CD4-positive, CD25-positive, alpha-beta regulatory T cell (primary cell): Measurements from ENCODE around the gene MAST4. TPM values are rescaled to one million over a fixed set of nuclear protein-coding genes. Genes with fewer than 3 reads are reported as not detected.
A peak's percentile ranks its signal among the peaks of the same experiment; 100 is the strongest.

Source experiments
- ATAC-seq, 2 donors: fragments of 150-1000 bp; cut with Tn5 transposase; one replicate each; pipeline ENCODE4 v1.10.0; 2021; ENCODE audit warnings: low read depth in 2 of 2, moderate number of reproducible peaks in 2 of 2, moderate library complexity in 1 of 2
- DNase-seq, 3 donors: peaks; one replicate each; pipeline versions ENCODE4 v3.0.0 to v3.0.0-alpha.2; 2012 to 2022; ENCODE audit warnings: mixed read lengths in 1 of 3
- H3K27ac ChIP-seq: one replicate; pipeline ENCODE4 v1.7.0; 2013; ENCODE audit warnings: mild to moderate bottlenecking, low read length; ENCODE audit not compliant: insufficient read depth, poor library complexity, severe bottlenecking
- H3K27me3 ChIP-seq: one replicate; pipeline ENCODE4 v1.7.0; 2013; ENCODE audit warnings: low read length; ENCODE audit not compliant: control insufficient read depth, insufficient read depth
- H3K36me3 ChIP-seq: one replicate; pipeline ENCODE4 v1.7.0; 2013; ENCODE audit warnings: mild to moderate bottlenecking, low read length, moderate library complexity; ENCODE audit not compliant: control insufficient read depth, insufficient read depth
- H3K4me1 ChIP-seq: 2 replicates; pipeline ENCODE4 v1.7.0; 2013; ENCODE audit warnings: mild to moderate bottlenecking, low read length; ENCODE audit not compliant: insufficient read depth, control insufficient read depth, poor library complexity, severe bottlenecking
- H3K4me3 ChIP-seq: one replicate; pipeline ENCODE4 v1.7.0; 2013; ENCODE audit warnings: low read depth, mild to moderate bottlenecking, low read length, moderate library complexity
- H3K9me3 ChIP-seq, 2 experiments: 1 replicate in 1 of 2; 2 replicates in 1 of 2; pipeline ENCODE4 v1.7.0; 2013; ENCODE audit warnings: low read length in 2 of 2, mild to moderate bottlenecking in 1 of 2, moderate library complexity in 1 of 2; ENCODE audit not compliant: control insufficient read depth in 2 of 2
- H3K27ac Mint-ChIP-seq, 3 donors: one replicate each; pipeline ENCODE4 v1.8.0; 2020 to 2022; ENCODE audit warnings: mild to moderate bottlenecking in 3 of 3, mixed read lengths in 3 of 3, moderate library complexity in 2 of 3
- H3K27me3 Mint-ChIP-seq: one replicate; pipeline ENCODE4 v1.8.0; 2022; ENCODE audit warnings: mild to moderate bottlenecking, mixed read lengths
- H3K36me3 Mint-ChIP-seq: one replicate; pipeline ENCODE4 v1.8.0; 2020; ENCODE audit warnings: mixed read lengths
- H3K4me1 Mint-ChIP-seq, 4 donors: one replicate each; pipeline ENCODE4 v1.8.0; 2020 to 2022; ENCODE audit warnings: mixed read lengths in 4 of 4, mild to moderate bottlenecking in 1 of 4
- H3K4me3 Mint-ChIP-seq, 4 donors: one replicate each; pipeline ENCODE4 v1.8.0; 2020 to 2022; ENCODE audit warnings: mild to moderate bottlenecking in 4 of 4, mixed read lengths in 4 of 4, moderate library complexity in 3 of 4
- H3K9me3 Mint-ChIP-seq, 7 donors: one replicate each; pipeline ENCODE4 v1.8.0; 2020 to 2022; ENCODE audit warnings: mixed read lengths in 7 of 7, mild to moderate bottlenecking in 3 of 7, moderate library complexity in 2 of 7
- polyA plus RNA-seq, 4 donors: library from polyadenylated mRNA; unstranded; fragments of 300-500 nt; fragmentation: Illumina TruSeq; gene quantifications; one replicate each; pipeline ENCODE4 v1.2.3, GENCODE V29; 2021
- total RNA-seq: library from RNA; stranded (reverse); gene quantifications from one replicate; pipeline ENCODE4 v1.2.3, GENCODE V29; 2022

MAST4 gene
- total and polyA plus RNA-seq, 5 donors from 2014 or later, result 11.7 to 54.1 (median 12.7) TPM

DNA sequence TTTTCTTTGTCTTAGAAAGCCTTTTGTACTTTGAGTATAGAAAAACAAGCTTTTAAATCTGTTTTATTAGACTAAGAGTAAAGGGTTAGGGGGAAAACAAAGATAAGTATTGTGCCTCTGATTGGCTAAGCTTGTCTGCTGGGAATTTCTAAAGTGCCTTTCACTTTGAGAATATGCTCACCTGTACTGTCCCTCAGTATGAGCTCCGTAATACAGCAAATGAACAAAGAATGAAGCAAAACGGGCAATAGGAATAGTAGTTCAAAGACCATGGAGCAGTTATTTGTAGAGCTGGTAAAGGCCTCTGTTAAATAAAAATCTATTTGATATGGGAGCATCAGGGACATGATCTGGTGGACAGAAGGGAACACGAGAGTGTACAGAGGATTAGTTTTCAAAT lies 277.8 kb downstream of the MAST4 start:
- H3K27me3 Mint-ChIP-seq, result peaks cover 4% of the 10 kb centered on the region
- peaks cover 0 to 8% (median 0%) of the 10 kb centered on the region in 4 donors for H3K4me1 Mint-ChIP-seq
- Histone ChIP-seq H3K4me1 (no peaks in the 10 kb centered on the region), H3K9me3 (no peaks in the 10 kb centered on the region), H3K36me3 (no peaks in the 10 kb centered on the region), H3K4me3 (no peak overlapping the region), H3K27me3 (no peaks in the 10 kb centered on the region), H3K27ac (no peak overlapping the region)
- H3K27ac Mint-ChIP-seq, result no peak overlapping the region
- DNase-seq (no peak), ATAC-seq (no peak)
- H3K4me3 Mint-ChIP-seq, result no peak overlapping the region
- peaks cover 0 to 1% (median 0%) of the 10 kb centered on the region in 7 donors for H3K9me3 Mint-ChIP-seq
- no peaks in the 10 kb centered on the region for H3K36me3 Mint-ChIP-seq

DNA sequence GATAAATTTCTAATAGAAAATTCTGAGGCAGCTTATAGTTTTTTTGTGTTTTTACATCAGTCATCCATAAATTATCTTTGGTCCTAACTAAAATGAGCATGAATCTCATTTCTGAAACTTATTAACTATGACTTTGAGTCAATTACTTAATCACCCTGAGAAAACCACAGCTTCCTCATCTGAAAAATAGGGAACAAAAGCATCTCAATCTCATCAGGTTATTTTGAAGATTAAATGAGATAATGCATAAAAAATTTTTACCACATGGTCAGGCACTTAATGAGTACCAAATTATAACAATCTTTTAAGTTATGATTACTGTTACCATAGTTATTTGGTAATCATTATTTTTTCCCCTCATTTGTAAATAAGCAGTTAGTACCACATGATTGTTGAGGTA lies 279.1 kb downstream of the MAST4 start:
- Mint-ChIP-seq H3K36me3 (no peaks in the 10 kb centered on the region), H3K27me3 (peaks cover 4% of the 10 kb centered on the region), H3K27ac (no peak overlapping the region), H3K4me3 (no peak overlapping the region), H3K9me3 (peaks cover 0 to 1% (median 0%) of the 10 kb centered on the region in 7 donors), H3K4me1 (peaks cover 0 to 8% (median 0%) of the 10 kb centered on the region in 4 donors)
- ATAC-seq, result no peak
- Histone ChIP-seq H3K36me3 (no peaks in the 10 kb centered on the region), H3K4me1 (no peaks in the 10 kb centered on the region), H3K4me3 (no peak overlapping the region), H3K9me3 (no peaks in the 10 kb centered on the region), H3K27me3 (no peaks in the 10 kb centered on the region), H3K27ac (no peak overlapping the region)
- no peak for DNase-seq

DNA sequence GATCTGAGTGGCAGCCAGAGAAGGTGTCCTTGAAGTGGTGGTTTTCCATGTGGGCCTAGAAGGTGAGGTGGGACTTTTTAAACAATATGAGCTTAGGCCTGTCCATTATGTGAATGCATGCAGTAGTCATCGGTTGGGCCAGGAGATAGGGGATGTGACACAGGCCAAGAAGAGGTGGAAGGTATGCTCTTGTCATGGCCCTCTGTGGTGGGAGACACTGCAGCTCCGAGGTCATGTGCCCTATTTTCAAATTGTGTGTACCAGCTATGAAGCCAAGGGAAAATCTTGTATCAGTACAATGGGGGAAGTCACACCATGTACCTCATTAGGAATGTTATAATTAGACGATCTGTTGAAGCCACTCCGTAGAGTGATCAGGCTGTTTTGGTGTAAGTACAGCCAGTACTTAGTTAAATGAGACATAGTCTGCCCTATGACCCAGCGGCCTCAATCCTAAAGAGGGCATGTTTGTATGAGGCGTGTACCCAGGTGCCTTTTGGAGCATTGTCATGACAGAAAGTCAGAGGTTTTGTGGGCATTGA lies 280.1 kb downstream of the MAST4 start:
- no peak for DNase-seq
- Histone ChIP-seq H3K27me3 (no peaks in the 10 kb centered on the region), H3K36me3 (no peaks in the 10 kb centered on the region), H3K9me3 (no peaks in the 10 kb centered on the region), H3K4me3 (no peak overlapping the region), H3K27ac (no peak overlapping the region), H3K4me1 (no peaks in the 10 kb centered on the region)
- no peak for ATAC-seq
- Mint-ChIP-seq H3K4me1 (peaks cover 0 to 8% (median 0%) of the 10 kb centered on the region in 4 donors), H3K4me3 (no peak overlapping the region), H3K36me3 (no peaks in the 10 kb centered on the region), H3K9me3 (peaks cover 0 to 1% (median 0%) of the 10 kb centered on the region in 7 donors), H3K27ac (no peak overlapping the region), H3K27me3 (peaks cover 4% of the 10 kb centered on the region)

DNA sequence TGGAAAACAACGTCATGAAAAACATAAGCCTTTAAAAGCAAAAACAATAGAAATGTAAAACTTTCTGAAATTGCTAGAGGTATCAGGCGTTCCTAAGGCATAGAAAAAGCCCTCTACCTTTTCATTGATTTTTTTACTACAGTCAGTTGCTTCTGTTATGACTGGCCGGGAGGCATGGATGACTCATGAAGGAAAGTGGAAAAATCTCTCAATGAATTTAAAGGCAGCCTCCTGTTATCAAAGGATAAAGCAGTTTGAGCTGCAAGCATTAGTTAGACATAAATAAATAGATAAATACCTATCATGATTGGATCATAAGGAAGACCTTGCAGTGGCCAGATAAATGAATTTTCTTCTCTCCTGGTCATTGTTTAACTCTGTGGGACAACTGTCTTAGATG lies 281.6 kb downstream of the MAST4 start:
- Histone ChIP-seq H3K27ac (no peak overlapping the region), H3K4me1 (no peaks in the 10 kb centered on the region), H3K4me3 (no peak overlapping the region), H3K36me3 (no peaks in the 10 kb centered on the region), H3K27me3 (no peaks in the 10 kb centered on the region), H3K9me3 (no peaks in the 10 kb centered on the region)
- no peak overlapping the region for H3K4me3 Mint-ChIP-seq
- H3K27ac Mint-ChIP-seq, result no peak overlapping the region
- H3K9me3 Mint-ChIP-seq, result peaks cover 0 to 1% (median 0%) of the 10 kb centered on the region in 7 donors
- peak in 1 of 3 donors; percentile 20 for DNase-seq
- H3K36me3 Mint-ChIP-seq, result no peaks in the 10 kb centered on the region
- peaks cover 0 to 8% (median 4%) of the 10 kb centered on the region in 4 donors for H3K4me1 Mint-ChIP-seq
- ATAC-seq, result no peak
- H3K27me3 Mint-ChIP-seq, result peaks cover 4% of the 10 kb centered on the region

DNA sequence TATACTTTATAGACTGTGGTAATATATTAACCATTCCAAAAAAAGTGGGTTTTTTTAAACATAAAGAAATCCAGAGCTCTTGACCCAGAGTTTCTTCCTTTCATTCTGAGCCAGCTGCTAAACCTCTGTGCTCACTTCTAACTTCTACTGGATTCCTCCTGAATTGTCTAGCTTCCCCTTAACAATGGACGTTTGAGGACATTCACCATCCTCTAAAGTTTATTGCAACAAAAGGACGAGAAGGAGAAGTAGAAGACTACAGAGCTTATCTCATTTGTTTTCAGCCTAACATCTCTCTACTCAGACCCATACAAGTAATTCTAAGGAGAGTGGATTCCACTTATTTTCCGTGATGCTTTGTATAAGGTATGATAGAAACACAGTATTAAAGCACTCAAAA lies 284.2 kb downstream of the MAST4 start:
- Histone ChIP-seq H3K4me1 (no peaks in the 10 kb centered on the region), H3K27me3 (no peaks in the 10 kb centered on the region), H3K4me3 (no peak overlapping the region), H3K27ac (no peak overlapping the region), H3K9me3 (no peaks in the 10 kb centered on the region), H3K36me3 (no peaks in the 10 kb centered on the region)
- H3K27me3 Mint-ChIP-seq, result peaks cover 4% of the 10 kb centered on the region
- H3K9me3 Mint-ChIP-seq, result no peaks in the 10 kb centered on the region
- no peak for ATAC-seq
- H3K4me1 Mint-ChIP-seq, result peaks cover 0 to 6% (median under 1%) of the 10 kb centered on the region in 4 donors
- H3K4me3 Mint-ChIP-seq, result no peak overlapping the region
- DNase-seq, result no peak
- no peaks in the 10 kb centered on the region for H3K36me3 Mint-ChIP-seq
- no peak overlapping the region for H3K27ac Mint-ChIP-seq

DNA sequence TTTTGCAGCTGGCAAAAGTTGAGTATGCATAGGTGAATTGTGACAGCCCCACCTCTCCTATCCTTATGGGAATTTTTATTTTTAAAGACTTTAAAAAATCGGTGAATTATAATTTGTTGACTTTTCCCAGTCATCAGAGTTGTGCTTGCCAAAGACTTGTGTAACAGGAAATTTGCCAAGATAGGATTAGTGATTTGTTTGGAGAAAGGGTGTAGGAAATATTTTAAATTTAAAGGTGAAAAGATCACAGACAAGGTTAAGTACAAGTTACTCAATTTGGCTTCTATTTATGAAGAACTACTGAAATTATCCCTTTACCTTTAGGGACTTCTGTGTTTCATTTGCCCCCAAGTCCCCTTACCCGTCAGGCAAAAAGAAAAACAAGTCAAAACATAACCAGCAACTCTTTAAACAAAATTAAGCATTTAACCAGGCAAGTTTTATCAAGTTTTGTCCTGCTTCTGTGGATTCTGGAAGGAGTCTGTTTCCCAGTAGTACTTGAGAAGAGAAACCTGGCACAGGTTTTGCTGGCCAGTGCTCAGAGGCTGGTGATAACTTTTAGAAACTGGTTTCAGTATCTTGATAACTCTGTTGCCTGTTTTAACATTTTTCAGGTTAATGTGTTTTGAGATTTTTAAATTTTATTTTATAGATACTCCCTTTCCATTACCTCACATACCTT lies 285.4 kb downstream of the MAST4 start:
- H3K9me3 ChIP-seq, result no peaks in the 10 kb centered on the region
- H3K4me1 Mint-ChIP-seq, result peaks cover 0 to 6% (median under 1%) of the 10 kb centered on the region in 4 donors

DNA sequence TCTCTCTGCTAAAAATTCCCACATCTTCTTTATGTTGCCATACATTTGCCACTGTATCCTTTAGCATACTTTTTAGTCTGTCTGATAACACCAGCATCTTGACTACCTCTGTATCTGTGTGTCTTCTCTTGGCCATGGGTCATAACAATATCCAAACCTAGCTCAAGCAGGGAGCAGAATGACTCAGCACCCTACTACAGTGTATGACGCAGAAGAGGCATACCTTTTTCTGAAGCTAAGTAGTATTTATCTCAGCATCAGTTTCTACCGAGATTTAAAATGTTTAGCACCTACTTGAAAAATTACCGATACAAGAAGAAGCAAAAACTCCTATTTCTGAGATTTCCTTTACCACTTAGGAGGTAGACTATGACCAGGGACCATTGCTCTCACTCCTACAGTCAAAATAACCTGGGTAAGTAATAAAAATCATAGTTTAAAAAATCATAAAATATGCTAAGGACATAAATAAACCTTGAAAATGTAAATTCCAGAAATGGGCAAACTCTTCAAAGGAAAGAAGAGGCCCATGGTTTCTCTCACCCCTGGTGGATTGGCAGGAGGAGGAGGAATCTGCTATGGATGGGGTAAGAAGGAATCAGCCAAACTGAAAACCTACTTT lies 286.5 kb downstream of the MAST4 start:
- H3K4me3 ChIP-seq, result no peak overlapping the region
- Mint-ChIP-seq H3K27ac (no peak overlapping the region), H3K4me1 (peaks cover 0 to 6% (median under 1%) of the 10 kb centered on the region in 4 donors), H3K4me3 (no peak overlapping the region), H3K36me3 (no peaks in the 10 kb centered on the region), H3K27me3 (peaks cover 4% of the 10 kb centered on the region), H3K9me3 (no peaks in the 10 kb centered on the region)
- no peaks in the 10 kb centered on the region for H3K9me3 ChIP-seq
- no peaks in the 10 kb centered on the region for H3K4me1 ChIP-seq
- peak; percentile 39 to 43 for ATAC-seq
- peak in 1 of 3 donors; percentile 71 for DNase-seq
- no peaks in the 10 kb centered on the region for H3K36me3 ChIP-seq
- H3K27ac ChIP-seq, result no peak overlapping the region
- no peaks in the 10 kb centered on the region for H3K27me3 ChIP-seq

More for the DNA sequence above, 285.4 kb downstream of the MAST4 start:
- H3K4me3 Mint-ChIP-seq, result no peak overlapping the region
- Histone ChIP-seq H3K36me3 (no peaks in the 10 kb centered on the region), H3K4me1 (no peaks in the 10 kb centered on the region), H3K27ac (no peak overlapping the region), H3K27me3 (no peaks in the 10 kb centered on the region), H3K4me3 (no peak overlapping the region)
- no peaks in the 10 kb centered on the region for H3K9me3 Mint-ChIP-seq
- DNase-seq, result no peak
- no peaks in the 10 kb centered on the region for H3K36me3 Mint-ChIP-seq
- H3K27me3 Mint-ChIP-seq, result peaks cover 4% of the 10 kb centered on the region
- no peak for ATAC-seq
- no peak overlapping the region for H3K27ac Mint-ChIP-seq
